GM13977 (cell line): ENCODE results near the gene KCNJ12.
"Not testable (repeated sequence)": the region's sequence is repeated elsewhere in the genome, so short reads cannot be mapped to it uniquely, and the experiment has no call there.

Experiments
- DNase-seq: peaks from one replicate; pipeline ENCODE4 v3.0.0; 2012; ENCODE audit warnings: low spot score
- in situ Hi-C: fragments of 300-500 bp; cut with MboI; formaldehyde crosslinking; loops from one replicate; pipeline ENCODE4 v1.12.0; 2022; ENCODE audit warnings: low sequenced_read_pairs, low pct_unique_long_range_greater_than_20kb, mixed read lengths, inconsistent platforms; ENCODE audit not compliant: unreplicated experiment
- TF ChIP-seq, protein P1 (sequence below): IDR thresholded peaks from 2 replicates; pipeline ENCODE4 v1.5.1; 2012; ENCODE audit warnings: mild to moderate bottlenecking, control low read depth; ENCODE audit not compliant: insufficient read depth; ENCODE audit errors: extremely low read depth, missing control alignments

KCNJ12 gene

DNA sequence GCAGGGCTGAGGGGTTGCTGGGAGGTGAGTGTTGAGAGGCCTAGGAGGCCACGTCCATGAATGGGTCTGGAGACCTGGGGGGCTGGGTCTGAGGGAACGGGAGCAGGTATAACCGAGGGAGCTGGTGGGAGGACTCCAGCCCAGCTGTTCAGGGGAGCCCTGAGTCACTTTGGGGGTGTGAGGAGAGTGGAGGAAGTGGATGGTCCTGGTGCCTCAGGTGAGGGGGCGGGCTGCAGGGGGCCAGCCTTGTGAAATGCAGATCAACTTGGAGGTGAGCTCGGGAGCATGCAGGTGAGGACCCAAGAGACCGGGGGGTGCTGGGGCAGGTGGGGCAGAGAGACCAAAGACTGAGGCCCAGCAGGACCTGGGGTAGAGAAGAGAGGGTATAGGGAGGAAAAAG is 79.6 kb downstream of the KCNJ12 start:
- TF ChIP-seq, protein P1, sequence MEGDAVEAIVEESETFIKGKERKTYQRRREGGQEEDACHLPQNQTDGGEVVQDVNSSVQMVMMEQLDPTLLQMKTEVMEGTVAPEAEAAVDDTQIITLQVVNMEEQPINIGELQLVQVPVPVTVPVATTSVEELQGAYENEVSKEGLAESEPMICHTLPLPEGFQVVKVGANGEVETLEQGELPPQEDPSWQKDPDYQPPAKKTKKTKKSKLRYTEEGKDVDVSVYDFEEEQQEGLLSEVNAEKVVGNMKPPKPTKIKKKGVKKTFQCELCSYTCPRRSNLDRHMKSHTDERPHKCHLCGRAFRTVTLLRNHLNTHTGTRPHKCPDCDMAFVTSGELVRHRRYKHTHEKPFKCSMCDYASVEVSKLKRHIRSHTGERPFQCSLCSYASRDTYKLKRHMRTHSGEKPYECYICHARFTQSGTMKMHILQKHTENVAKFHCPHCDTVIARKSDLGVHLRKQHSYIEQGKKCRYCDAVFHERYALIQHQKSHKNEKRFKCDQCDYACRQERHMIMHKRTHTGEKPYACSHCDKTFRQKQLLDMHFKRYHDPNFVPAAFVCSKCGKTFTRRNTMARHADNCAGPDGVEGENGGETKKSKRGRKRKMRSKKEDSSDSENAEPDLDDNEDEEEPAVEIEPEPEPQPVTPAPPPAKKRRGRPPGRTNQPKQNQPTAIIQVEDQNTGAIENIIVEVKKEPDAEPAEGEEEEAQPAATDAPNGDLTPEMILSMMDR = no peak
- DNase-seq = no peak
- in situ Hi-C loops = no loop called here

DNA sequence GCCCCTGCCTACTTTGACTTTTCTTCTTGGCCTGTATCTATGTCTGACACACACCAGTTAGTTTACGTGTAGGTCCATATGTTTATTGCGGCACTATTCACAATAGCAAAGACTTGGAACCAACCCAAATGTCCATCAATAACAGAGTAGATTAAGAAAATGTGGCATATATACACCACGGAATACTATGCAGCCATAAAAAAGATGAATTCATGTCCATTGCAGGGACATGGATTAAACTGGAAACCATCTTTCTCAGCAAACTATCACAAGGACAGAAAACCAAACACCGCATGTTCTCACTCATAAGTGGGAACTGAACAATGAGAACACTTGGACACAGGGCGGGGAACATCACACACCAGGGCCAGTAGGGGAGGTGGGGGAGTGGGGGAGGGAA is 80.3 kb downstream of the KCNJ12 start:
- DNase-seq, in situ Hi-C loops: not testable (repeated sequence)

DNA sequence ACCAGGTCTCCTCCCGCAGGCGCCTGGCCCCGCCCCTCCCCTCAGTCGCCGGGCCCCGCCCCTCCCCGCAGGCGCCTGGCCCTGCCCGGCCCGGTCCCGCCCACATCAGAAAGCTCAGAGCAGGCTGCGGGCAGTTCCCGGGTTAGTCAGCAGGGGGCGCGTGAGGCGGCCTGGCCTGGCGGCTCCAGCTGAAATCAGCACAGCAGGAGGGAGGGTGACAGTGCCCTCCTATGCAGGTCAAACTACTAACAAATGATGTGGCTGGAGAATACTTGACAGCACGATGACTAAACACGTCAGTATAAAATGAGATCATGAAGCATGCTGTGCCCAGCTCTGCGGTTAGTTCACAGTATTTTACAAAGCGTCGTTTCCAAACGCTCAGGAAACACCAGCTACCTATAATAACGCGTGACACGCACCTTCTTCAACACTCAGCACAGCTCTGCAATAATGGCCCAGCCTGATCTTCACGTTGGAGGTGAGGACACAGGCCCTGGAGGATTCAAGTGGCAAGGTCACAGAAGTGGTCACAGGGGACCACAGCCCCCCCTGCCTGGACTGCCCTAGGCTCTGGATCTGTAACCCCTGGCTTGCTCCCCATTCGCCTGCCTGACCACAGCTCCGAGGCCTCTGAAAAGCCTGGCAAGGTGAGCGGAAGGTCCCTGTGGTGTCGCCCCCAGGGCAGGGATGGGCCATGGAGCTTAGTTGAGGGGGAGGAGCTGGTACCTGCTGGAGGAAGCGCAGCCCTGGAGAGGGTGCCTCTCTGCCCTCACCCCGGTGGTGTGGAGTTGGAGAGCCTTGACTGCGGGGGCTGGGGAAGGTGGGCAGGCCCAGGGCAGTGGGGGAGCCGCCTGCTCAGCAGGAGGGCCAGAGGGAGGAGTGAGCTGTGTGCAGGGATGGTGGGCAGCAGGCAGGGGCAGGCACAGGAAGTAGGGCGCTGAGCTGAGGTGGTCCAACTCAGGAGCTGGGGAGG is 81.2 kb downstream of the KCNJ12 start:
- peak; percentile 91 for DNase-seq
- in situ Hi-C loops = no loop called here
- TF ChIP-seq, protein P1 = peak; percentile 89

DNA sequence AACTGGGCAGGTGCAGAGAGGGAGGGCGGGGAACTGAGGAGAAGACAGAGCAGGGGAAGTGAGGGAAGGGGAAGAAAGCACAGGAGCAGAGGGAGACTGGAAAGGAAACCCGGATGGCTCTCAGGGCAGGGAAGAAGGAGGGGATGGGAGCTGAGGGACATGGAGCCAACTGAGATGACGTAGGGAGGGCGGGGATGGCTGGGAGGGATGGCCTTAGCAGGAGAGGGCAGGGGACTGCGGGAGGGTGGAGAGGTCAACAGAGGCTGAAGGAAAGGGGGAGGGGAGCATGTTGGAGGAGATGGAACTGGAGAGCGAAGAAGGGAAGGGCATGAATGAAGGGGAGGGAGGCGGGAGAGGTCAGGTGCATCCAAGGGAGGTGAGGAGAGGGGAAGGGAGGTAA is 81.9 kb downstream of the KCNJ12 start:
- in situ Hi-C loops = no loop called here
- TF ChIP-seq, protein P1 = no peak
- no peak for DNase-seq

DNA sequence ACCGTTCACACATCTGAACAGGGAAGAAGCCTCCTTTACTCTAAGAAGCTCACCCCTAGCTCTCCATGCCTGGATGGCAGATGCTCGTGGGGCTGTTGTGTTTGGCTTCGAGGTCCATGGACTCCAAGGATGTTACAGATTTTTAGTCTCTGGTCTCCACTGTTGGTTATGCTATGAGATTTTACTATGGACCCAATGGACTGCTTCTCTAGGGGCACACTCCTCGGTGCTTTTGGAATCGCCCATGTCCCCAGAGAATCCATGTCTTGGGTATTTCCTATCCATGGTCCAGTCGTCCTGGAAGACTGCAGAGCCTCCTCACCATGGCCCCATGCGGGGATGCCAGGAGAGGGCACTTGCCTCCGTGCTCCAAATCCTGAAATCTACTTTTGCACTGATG is 83.4 kb downstream of the KCNJ12 start:
- DNase-seq = no peak
- in situ Hi-C loops = no loop called here

DNA sequence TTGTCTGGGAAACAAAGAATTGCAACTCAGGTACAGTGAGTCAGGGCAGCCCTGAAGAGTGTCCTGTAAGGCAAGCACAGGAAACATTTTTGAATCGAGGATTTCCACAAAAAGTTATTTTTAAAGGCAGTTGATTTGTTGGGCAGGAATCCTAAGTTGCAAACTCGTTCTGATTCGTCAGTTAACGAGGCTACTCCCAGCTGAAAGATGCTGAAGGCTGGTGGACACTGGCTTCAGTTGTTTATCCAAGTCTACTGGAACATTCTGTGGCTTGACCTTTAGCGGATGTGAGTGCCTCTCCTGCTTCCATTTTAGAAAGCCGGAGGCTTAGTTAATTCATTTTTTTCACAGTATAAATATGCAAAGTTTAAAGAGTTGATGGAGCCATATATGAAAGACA is 84.2 kb downstream of the KCNJ12 start:
- DNase-seq = no peak
- in situ Hi-C loops = no loop called here
- TF ChIP-seq, protein P1 = no peak

More for the DNA sequence above, 83.4 kb downstream of the KCNJ12 start:
- TF ChIP-seq, protein P1 = no peak

DNA sequence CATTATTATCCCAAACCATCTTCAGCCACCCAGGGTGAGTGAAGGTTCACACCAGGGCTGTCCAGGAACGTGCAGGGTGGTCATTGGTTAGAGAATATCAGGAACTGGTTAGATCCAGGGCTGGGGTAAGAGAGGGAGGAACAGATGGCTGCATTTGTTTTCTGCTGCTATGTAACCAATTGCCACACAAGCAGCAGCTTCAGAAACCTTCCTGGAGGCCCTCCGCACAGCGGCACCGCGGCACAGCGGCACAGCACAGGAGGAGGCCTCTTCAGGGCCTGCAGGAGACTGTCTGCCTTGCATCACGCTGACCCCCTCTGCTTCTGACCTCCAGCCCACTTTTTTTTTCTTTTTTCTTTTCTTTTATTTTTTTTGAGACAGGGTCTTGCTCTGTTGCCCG is 86.1 kb downstream of the KCNJ12 start:
- DNase-seq = no peak
- in situ Hi-C loops = no loop called here
- TF ChIP-seq, protein P1 = no peak
